ENCODE results near the gene FAM219B. TPM values are rescaled to one million over a fixed set of nuclear protein-coding genes. Genes with fewer than 3 reads are reported as not detected.
"Not testable (repeated sequence)": the region's sequence is repeated elsewhere in the genome, so short reads cannot be mapped to it uniquely, and the experiment has no call there.

FAM219B gene
- total and polyA plus RNA-seq, 2 donors: 52.0 to 62.3 TPM

GRCh38 chr15:74920456-74920855, 13.8 kb upstream of the FAM219B start:
- DNase-seq (ENCODE audit: extremely low spot score): no peak
- H3K4me1 ChIP-seq (ENCODE audit: insufficient read depth): no peaks in the 10 kb centered on the region
- no peak overlapping the region for H3K27ac ChIP-seq (ENCODE audit: low read depth)
- no peak overlapping the region for H3K4me3 ChIP-seq (ENCODE audit: low read depth, low read length)
- peaks cover 7% of the 10 kb centered on the region for H3K36me3 ChIP-seq (ENCODE audit: insufficient read depth)
- WGBS: 90% methylated on average over 8 of the region's 8 CpGs

- Histone ChIP-seq H3K36me3 (ENCODE audit: insufficient read depth) (peaks cover 7% of the 10 kb centered on the region), H3K27ac (ENCODE audit: low read depth) (no peak overlapping the region), H3K4me1 (ENCODE audit: insufficient read depth) (no peaks in the 10 kb centered on the region), H3K4me3 (ENCODE audit: low read depth, low read length) (no peak overlapping the region)
- WGBS: 94% methylated on average over 6 of the region's 6 CpGs
- DNase-seq (ENCODE audit: extremely low spot score): no peak
Observed at GRCh38 chr15:74917676-74918075, 11.0 kb upstream of the FAM219B start.

- WGBS: 93% methylated on average over 8 of the region's 8 CpGs
- not testable (repeated sequence) for H3K27ac ChIP-seq (ENCODE audit: low read depth); H3K4me3 ChIP-seq (ENCODE audit: low read depth, low read length); DNase-seq (ENCODE audit: extremely low spot score); H3K36me3 ChIP-seq (ENCODE audit: insufficient read depth); H3K4me1 ChIP-seq (ENCODE audit: insufficient read depth)
Observed at GRCh38 chr15:74913799-74914198, 7.1 kb upstream of the FAM219B start.

DNA sequence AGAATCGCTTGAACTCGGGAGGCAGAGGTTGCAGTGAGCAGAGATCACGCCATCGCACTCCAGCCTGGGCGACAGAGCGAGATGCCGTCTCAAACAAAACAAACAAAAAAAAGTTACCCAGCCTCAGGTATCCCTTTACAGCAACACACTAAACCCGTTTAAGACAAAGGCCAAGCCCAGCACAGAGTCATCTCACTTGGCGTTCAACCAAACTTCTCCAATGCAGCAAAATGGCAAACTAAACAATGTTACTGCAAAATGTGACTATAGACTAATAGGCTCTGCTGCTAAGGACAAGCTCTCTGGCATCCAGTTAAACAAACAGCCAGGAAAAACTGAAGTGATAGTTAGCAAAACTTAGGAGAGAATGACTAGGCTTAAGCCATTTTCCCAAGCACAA, 6.4 kb upstream of the FAM219B start:
- Histone ChIP-seq H3K27ac (ENCODE audit: low read depth) (no peak overlapping the region), H3K36me3 (ENCODE audit: insufficient read depth) (no peaks in the 10 kb centered on the region), H3K4me3 (ENCODE audit: low read depth, low read length) (no peak overlapping the region), H3K4me1 (ENCODE audit: insufficient read depth) (no peaks in the 10 kb centered on the region)
- 86% methylated on average over 9 of the region's 9 CpGs for WGBS
- no peak for DNase-seq (ENCODE audit: extremely low spot score)

DNA sequence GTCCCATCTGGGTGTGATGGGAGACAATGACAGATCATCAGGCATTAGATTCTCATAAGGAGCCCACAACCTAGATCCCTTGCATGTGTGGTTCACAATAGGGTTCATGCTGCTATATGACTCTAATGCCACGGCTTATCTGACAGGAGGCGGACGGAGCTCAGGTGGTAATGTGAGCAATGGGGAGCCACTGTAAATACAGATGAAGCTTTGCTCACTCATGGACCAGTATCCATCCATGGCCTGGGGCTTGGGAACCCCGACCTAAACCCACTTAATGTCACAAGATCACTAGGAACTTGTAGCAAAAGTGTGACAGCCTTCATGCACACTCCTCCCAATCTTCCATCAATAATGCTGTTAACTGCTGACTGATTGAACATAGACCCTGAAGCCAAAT, 2.0 kb upstream of the FAM219B start:
- Histone ChIP-seq H3K4me3 (ENCODE audit: low read depth, low read length) (no peak overlapping the region), H3K4me1 (ENCODE audit: insufficient read depth) (no peaks in the 10 kb centered on the region), H3K36me3 (ENCODE audit: insufficient read depth) (no peaks in the 10 kb centered on the region), H3K27ac (ENCODE audit: low read depth) (no peak overlapping the region)
- DNase-seq (ENCODE audit: extremely low spot score): no peak
- 97% methylated on average over 4 of the region's 4 CpGs for WGBS

DNA sequence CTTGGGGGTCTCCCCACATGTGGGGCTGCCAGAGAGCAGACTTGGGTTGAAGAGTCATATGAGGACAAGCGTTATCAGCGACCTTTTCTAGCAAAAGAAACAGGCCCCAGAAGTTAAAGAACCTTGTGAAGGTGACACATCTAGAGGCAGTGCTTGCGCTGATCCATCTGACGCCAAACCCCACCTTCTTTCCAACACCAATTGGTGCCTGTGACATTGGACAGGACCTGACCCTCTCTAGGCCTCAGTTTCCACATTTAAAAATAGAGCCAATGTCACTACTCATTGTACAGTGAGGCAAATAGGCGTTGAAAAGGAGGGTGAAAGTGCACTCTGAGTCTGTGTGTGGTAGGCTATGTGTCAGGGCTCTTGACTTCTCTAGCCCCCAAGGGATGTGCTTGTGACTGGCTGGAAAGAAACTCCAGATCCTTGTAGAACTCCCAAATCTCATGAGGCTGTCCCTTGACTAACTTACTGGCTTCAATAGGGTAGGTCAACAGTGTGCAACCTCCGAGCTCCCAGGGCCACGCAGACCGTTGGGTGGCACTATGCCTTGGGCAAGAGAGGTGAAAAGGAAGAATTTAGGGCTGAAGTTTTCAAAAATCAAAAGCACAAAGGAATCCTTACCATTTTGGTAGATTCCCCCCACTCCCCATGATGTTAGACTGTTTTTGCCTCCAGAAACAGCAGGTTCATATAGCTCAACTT, 666 bp upstream of the FAM219B start:
- peak overlapping the region; percentile 93 for H3K4me3 ChIP-seq (ENCODE audit: low read depth, low read length)
- no peaks in the 10 kb centered on the region for H3K4me1 ChIP-seq (ENCODE audit: insufficient read depth)
- H3K27ac ChIP-seq (ENCODE audit: low read depth): peak overlapping the region; percentile 95
- 44% methylated on average over 8 of the region's 8 CpGs for WGBS
- no peak for DNase-seq (ENCODE audit: extremely low spot score)
- H3K36me3 ChIP-seq (ENCODE audit: insufficient read depth): no peaks in the 10 kb centered on the region

DNA sequence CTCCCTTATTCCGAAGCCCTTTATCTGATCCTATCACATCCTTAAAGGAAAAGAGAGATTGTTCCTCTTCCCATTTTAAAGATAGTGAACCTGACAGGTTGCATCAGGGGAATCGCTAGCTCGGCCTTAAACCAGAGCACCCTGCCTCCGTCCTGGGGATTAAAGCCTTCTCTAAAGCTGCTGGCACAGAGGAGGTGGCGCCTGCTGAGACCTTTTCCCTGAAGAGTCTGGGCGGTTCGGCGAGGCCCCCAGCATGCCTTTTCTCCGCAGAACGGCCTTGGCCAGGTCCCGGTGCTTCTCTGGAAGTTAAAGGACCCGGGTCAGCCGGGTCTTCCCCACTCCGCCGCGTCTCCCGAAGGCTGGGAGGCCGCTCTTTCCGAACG, 593 bp downstream of the FAM219B start:
- no peaks in the 10 kb centered on the region for H3K36me3 ChIP-seq (ENCODE audit: insufficient read depth)
- peak overlapping the region; percentile 95 for H3K27ac ChIP-seq (ENCODE audit: low read depth)
- H3K4me1 ChIP-seq (ENCODE audit: insufficient read depth): no peaks in the 10 kb centered on the region
- H3K4me3 ChIP-seq (ENCODE audit: low read depth, low read length): peak overlapping the region; percentile 93
- DNase-seq (ENCODE audit: extremely low spot score): no peak
- under 1% methylated on average over 20 of the region's 20 CpGs for WGBS

- Histone ChIP-seq H3K27ac (ENCODE audit: low read depth) (no peak overlapping the region), H3K4me1 (ENCODE audit: insufficient read depth) (no peaks in the 10 kb centered on the region), H3K4me3 (ENCODE audit: low read depth, low read length) (no peak overlapping the region), H3K36me3 (ENCODE audit: insufficient read depth) (no peaks in the 10 kb centered on the region)
- WGBS: 89% methylated on average over 7 of the region's 7 CpGs
- no peak for DNase-seq (ENCODE audit: extremely low spot score)
Observed at GRCh38 chr15:74904190-74904805, 2.4 kb downstream of the FAM219B start.

DNA sequence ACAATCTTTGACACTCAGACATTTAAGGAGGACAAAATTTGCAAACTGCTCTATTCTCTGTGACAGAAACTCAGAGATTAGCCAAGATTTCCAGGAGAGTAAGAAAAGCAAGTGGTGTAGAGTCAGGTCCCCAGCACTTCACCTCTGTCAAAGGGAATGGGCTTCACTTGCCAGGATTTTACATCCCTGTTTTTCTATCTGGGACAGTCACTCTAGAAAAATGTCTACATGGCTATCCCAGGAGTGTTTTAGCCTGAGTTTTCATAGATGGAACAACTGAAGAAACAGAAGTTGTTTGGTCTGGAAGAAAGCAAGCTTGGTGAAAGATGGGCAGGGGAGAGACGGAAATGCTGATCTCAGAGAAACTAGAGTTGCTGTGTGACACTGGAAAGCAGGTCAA, 3.0 kb downstream of the FAM219B start:
- Histone ChIP-seq H3K4me1 (ENCODE audit: insufficient read depth) (no peaks in the 10 kb centered on the region), H3K4me3 (ENCODE audit: low read depth, low read length) (no peak overlapping the region), H3K36me3 (ENCODE audit: insufficient read depth) (no peaks in the 10 kb centered on the region), H3K27ac (ENCODE audit: low read depth) (no peak overlapping the region)
- 97% methylated on average over 1 of the region's 1 CpG for WGBS
- no peak for DNase-seq (ENCODE audit: extremely low spot score)

DNA sequence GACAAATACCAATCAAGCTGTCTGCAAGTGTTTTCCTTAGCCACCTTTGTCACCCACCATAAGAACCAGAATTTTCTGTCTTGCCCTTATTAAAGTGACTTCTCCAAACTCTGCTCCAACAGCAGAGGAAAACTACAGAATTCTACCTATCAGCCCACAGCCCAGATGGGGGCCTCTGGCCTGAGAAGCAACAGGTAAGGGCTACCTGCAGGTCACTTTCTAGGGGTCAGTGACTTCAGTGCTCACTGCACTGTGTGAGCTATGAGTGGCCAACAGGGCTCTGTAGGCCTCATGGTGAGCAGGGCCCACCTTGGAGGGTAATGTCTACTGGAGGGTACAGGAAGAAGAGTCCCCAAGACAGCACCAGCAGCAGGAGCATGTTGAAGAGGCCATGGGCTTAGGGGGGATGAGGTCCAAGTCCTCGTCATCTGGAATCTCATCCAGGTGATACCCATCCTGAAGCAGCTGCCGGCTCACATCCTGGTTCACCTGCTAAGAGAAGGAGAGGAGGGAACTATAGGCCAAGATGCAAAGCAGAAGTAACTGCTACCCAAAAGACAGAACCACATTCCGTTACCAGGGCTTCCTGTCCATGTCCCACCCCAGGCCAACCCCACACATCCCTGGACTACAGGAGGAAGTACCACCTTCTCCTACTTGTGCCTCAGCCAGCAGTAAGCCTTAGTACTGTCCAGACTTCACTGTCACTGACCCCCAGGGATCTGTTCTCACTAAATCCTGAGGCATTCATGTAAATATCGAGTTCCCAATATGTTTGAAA, 4.2 kb downstream of the FAM219B start:
- 85% methylated on average over 4 of the region's 4 CpGs for WGBS
- H3K36me3 ChIP-seq (ENCODE audit: insufficient read depth): no peaks in the 10 kb centered on the region

DNA sequence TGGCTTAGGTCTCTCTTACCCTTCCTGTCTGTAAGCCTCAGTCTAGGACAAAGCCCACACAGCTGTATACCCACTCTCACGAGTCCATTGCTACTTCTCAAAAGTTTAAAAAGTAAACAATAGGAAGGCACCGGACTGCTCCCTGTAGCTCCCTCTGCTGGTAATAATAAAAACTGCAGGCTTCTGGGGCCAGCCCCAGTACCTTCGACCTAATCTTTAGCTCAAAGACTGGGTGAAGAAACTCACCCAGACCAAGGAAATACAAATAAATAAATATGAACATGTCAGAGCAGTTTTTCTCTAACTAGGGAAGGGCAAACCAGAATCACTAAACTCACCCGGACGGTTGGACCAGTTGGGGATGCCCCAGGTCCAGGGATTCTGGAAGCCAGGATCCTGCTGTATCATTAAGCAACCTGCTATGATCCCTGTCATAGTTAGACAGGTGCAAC, 5.0 kb downstream of the FAM219B start:
- DNase-seq (ENCODE audit: extremely low spot score): peak; percentile 54
- Histone ChIP-seq H3K4me1 (ENCODE audit: insufficient read depth) (no peaks in the 10 kb centered on the region), H3K36me3 (ENCODE audit: insufficient read depth) (no peaks in the 10 kb centered on the region), H3K4me3 (ENCODE audit: low read depth, low read length) (no peak overlapping the region), H3K27ac (ENCODE audit: low read depth) (no peak overlapping the region)
- 17% methylated on average over 5 of the region's 5 CpGs for WGBS

More for the DNA sequence above, 4.2 kb downstream of the FAM219B start:
- H3K4me3 ChIP-seq (ENCODE audit: low read depth, low read length): no peak overlapping the region
- H3K4me1 ChIP-seq (ENCODE audit: insufficient read depth): no peaks in the 10 kb centered on the region
- no peak for DNase-seq (ENCODE audit: extremely low spot score)
- H3K27ac ChIP-seq (ENCODE audit: low read depth): peak overlapping the region; percentile 51

- no peaks in the 10 kb centered on the region for H3K4me1 ChIP-seq (ENCODE audit: insufficient read depth)
- no peak for DNase-seq (ENCODE audit: extremely low spot score)
- no peaks in the 10 kb centered on the region for H3K36me3 ChIP-seq (ENCODE audit: insufficient read depth)
- WGBS: 76% methylated on average over 6 of the region's 6 CpGs
- no peak overlapping the region for H3K4me3 ChIP-seq (ENCODE audit: low read depth, low read length)
- no peak overlapping the region for H3K27ac ChIP-seq (ENCODE audit: low read depth)
Observed at GRCh38 chr15:74897300-74897701, 9.3 kb downstream of the FAM219B start.

DNA sequence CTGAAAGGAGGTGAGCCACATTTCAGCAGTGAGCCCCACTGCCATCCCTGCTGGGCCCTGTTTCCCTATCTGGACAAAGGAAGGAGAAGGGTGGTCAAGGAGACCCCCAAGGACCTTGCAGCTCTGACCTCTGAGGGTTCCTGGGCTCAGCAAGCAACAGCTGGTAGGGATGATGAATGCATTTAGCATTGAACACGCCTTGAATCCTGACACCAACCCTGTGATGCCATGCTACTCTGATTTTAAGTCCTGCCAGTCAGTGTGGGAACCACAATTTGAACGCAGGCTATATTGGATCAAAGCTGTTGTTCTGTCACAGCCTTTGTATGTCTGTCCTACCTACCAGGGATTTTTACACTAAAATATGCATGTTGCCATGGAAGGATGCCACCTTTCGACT, 10.3 kb downstream of the FAM219B start:
- Histone ChIP-seq H3K4me3 (ENCODE audit: low read depth, low read length) (no peak overlapping the region), H3K36me3 (ENCODE audit: insufficient read depth) (no peaks in the 10 kb centered on the region), H3K4me1 (ENCODE audit: insufficient read depth) (no peaks in the 10 kb centered on the region), H3K27ac (ENCODE audit: low read depth) (no peak overlapping the region)
- DNase-seq (ENCODE audit: extremely low spot score): no peak
- WGBS: 89% methylated on average over 3 of the region's 3 CpGs

GRCh38 chr15:74895830-74896229, 10.8 kb downstream of the FAM219B start:
- DNase-seq (ENCODE audit: extremely low spot score): no peak
- H3K4me3 ChIP-seq (ENCODE audit: low read depth, low read length): no peak overlapping the region
- no peaks in the 10 kb centered on the region for H3K36me3 ChIP-seq (ENCODE audit: insufficient read depth)
- WGBS: 93% methylated on average over 6 of the region's 6 CpGs
- no peak overlapping the region for H3K27ac ChIP-seq (ENCODE audit: low read depth)
- H3K4me1 ChIP-seq (ENCODE audit: insufficient read depth): no peaks in the 10 kb centered on the region

Data from urinary bladder (tissue), 4 donors.